Measurements from ENCODE around the gene MAST3.
A peak's percentile ranks its signal among the peaks of the same experiment; 100 is the strongest.

MAST3 gene

GRCh38 chr19:18114483-18114882 lies 16.9 kb downstream of the MAST3 start:
- DNase-seq: no peak

- DNase-seq: no peak
Observed at GRCh38 chr19:18117364-18117691, 19.8 kb downstream of the MAST3 start.

DNA sequence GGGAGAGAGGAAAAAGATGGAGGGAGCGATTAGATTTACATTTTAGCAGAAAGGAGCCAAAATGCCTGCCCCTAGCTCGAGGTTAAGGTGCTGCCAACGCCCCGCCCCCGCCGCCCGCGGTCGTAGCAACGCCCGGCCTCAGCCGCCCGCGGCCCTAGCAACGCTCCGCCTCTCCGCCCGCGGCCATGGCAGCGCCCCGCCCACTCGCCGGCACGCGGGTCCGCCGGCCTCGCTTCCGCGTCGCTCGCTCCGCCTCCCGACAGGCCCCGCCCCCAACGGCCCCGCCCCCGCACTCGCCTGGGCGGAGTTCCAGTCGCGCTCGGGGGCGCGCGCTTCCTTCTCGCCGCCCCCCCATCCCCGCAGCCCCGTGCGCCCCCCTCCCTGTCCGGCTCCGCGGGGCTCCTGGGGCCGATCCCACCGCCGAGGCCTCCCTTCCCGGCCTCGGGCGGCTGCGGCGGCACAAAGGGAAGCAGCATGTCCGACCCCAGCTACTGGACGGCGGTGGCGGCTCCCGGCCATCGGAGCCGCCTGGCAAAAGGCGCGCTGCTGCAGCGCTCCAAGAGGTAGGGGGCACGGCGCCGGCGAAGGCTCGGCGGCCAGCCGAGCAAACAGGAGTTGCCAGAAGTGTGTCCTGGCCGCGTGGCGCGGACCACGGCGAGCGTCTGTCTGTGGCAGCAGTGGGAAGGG lies 20.3 kb downstream of the MAST3 start:
- peak; percentile 94 for DNase-seq

GRCh38 chr19:18118420-18119012 lies 20.9 kb downstream of the MAST3 start:
- DNase-seq: no peak

DNA sequence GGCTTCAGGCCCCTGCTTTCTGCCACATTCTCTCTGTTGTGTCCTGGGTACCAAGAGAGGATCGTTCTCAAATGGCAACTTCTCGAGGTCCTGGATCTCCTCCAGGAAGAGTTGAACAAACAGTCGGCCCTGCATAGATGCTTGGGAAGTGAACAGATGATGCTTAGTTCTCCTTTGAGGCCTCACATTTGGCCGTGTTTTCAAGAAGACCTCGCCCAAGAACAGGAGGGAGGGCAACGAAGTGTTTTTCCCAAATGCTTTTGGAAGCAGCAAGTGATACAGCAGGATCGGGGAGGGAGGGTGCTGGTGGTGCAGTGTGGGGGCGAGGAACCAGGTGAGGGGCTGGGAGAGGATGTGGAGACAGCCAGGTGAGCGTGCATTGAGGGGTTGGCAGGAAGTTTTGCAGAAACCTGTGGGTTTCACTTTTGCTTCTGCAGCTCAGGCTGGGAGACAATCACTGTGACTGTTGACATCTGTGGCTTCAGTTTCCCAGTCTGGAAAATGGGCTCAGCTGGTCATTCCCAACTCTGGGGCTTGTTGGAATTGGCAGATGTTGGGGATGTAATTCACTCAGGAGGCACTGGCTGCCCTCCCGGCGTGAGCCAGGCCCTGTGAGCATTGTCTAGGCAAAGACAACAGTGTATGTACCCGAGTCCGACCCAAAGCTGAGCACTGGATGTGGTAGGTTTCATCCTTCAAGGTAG lies 21.6 kb downstream of the MAST3 start:
- DNase-seq: peak; percentile 48

DNA sequence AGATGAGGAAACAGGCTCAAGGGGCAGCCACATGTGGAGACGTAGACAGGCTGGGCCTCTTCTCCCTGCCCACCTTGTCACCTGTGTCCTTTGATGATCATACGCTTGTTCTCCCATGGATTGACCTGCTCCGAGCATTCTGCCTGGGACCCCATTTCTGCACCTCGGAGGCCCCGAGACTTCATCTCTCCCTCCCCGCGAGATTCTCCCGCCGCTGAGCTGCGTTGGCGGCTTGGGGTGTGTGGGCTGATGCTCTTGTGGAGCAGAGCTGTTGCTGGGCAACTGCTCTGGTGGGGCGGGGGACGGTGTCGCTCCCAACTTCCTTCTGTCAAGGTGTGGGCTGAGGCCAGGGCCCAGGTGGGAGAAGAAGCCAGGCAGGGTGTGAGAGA lies 22.1 kb downstream of the MAST3 start:
- DNase-seq: no peak

- DNase-seq: no peak
Observed at GRCh38 chr19:18120127-18120526, 22.5 kb downstream of the MAST3 start.

- no peak for DNase-seq
Observed at GRCh38 chr19:18121166-18121565, 23.6 kb downstream of the MAST3 start.

DNA sequence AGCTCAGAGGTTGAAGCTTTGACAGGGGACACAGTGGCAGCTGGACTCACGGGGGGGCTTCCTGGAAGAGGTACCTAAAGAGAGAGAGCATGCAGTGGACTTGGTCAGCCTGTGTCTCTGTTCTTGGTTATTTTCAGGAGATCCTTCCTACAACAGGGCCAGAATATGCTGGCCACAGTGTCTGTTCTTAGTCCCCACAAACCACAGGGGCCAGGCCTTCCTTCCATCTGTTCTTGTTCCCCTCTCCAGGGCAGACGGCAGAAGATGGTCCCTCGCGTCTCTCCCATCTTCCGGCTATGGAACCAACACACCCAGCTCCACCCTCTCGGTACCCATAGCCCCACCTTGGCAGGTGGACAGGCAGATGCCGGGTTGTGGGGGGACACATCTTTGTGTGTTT lies 24.8 kb downstream of the MAST3 start:
- no peak for DNase-seq

DNA sequence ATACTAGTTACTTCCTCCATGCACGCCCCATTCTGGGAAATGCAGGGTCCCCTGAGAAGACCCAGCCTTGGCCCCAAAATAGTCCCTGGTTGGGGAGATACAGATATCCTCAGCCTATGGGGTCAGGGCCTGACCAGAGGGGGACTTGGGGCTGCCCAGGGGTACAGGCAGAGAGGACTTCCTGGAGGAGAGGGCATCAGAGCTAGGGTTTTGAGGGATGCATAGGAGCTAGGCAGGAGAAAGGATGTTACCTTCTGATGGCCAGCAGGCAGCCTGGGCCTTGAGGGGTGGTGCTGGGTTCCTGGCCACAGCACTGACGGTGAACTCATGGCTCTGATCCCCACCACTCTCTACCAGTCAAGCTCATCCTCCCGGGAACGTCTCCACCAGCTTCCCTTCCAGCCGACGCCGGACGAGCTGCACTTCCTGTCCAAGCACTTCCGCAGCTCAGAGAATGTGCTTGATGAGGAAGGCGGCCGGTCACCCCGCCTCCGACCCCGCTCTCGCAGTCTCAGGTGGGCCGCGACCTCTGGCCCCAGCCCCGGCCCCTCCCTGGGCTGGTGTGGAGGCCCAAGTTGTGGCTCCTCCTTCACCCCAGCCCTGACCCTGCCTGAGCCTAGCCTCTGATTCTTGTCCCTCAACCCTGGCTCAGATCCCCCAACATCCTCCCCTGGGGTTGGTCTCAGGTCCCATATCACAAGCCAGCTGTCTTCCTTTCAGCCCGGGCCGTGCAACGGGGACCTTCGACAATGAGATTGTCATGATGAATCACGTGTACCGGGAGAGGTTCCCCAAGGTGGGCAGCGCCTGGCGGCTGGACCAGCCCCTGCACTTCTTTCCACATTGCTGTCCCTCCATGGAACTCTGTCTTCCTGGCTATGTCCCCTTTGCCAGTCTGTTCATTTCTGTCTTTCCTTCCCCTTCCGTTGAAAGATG lies 25.6 kb downstream of the MAST3 start:
- DNase-seq: no peak

- no peak for DNase-seq
Observed at GRCh38 chr19:18123819-18124218, 26.2 kb downstream of the MAST3 start.

DNA sequence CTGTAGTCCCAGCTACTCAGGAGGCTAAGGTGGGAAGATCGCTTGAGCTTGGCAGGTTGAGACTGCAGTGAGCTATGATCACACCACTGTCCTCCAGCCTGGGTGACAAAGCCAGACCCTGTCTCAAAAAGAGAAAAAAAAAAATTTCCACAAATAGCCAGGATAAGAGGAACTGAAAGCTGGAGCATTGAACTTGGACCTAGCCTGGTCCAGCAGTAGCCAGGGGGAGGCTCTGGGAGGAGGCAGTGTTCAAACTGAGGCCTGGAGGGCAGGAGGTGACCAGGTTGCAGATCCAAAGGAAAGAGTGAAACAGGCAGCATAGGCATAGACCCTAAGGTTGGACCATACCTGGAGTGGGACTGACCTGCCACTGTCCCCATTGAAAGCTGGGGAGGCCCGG lies 28.5 kb downstream of the MAST3 start:
- DNase-seq: no peak

- no peak for DNase-seq
Observed at GRCh38 chr19:18128044-18128443, 30.5 kb downstream of the MAST3 start.

- DNase-seq: no peak
Observed at GRCh38 chr19:18128805-18129204, 31.2 kb downstream of the MAST3 start.

- no peak for DNase-seq
Observed at GRCh38 chr19:18130523-18131242, 33.1 kb downstream of the MAST3 start.

GRCh38 chr19:18131841-18132596 lies 34.4 kb downstream of the MAST3 start:
- DNase-seq: no peak

DNA sequence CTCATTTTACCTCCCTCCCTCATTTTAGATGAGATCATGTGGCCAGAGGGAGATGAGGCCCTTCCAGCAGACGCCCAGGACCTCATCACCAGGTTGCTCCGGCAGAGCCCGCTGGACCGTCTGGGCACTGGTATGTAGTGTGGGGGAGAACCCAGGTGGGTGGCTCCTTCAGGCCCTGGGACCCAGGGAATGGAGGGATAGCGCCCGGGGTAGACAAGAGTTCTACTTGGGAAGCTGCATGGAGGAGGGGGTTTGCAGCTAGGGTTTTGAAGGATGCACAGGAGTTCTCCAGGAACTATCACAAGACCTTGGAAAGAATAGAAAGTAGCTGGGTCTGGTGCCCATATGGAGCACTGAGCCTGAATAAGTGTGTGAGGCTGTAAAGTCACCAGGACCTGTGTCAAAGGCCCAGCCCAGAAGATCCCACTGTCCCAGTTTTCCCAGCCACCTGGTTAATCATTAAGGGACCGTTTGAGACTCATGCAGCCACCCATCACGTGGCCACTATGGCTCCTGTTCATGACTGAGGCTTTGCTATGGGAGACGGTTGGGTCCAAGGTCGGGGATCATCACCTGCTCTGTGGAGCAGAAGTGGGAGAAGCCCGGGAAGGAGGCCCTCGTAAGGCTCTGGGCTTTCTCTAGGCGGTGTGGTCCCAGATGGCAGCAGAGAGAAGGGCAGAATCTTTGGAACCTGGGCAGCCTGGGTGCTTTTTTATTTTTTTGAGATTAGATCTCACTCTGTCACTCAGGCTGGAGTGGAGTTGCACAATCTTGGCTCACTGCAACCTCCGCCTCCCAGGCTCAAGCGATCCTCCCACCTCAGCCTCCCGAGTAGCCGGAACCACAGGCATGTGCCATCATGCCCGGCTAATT lies 38.4 kb downstream of the MAST3 start:
- no peak for DNase-seq

DNA sequence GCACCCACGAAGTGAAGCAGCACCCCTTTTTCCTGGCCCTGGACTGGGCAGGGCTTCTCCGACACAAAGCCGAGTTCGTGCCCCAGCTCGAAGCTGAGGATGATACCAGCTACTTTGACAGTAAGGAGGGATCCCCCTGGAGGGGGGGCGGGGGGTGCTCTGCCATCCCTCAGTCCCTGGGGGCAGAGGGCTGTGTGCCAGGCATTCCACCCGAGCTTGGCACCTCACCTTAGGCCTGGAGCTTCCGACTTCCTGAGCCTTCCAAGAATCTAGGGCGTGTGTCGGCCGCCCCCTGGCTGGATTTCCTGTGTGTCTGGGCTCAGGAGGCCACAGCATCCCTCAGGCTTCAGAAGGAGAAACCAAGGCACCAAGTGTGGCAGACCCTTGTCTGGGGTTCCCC lies 39.7 kb downstream of the MAST3 start:
- no peak for DNase-seq

DNA sequence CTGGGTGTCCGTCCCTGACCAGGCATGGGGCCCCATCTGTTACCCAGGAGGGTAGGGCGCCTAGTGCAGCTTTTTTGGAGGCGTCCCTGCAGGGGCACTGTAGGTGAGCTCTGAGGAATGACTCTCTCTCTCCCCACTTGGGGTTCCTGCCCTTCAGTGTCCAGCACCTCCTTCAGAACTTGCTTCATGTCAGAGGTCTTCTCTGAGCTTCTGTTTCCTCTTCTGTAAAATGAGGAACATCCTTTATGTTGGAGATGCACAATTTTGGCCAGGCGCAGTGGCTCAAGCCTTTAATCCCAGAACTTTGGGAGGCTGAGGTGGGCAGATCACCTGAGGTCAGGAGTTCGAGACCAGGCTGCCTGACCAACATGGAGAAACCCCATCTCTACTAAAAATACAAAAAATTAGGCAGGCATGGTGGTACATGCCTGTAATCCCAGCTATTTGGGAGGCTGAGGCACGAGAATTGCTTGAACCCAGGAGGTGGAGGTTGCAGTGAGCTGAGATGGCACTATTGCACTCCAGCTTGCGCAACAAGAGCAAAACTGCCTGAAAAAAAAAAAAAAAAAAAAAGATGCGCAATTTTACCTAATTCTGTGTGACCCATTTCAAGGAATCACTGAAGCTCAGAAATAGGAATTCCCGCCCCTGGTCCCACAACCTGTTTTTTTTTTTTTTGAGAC lies 40.2 kb downstream of the MAST3 start:
- DNase-seq: no peak

- DNase-seq: no peak
Observed at GRCh38 chr19:18140473-18140872, 42.9 kb downstream of the MAST3 start.
